Endothelial cell of umbilical vein (primary cell): Measurements from ENCODE around the gene TMEM184C. TPM values are rescaled to one million over a fixed set of nuclear protein-coding genes. Genes with fewer than 3 reads are reported as not detected.

ENCODE experiments used
- BruUV-seq: library from RNA; stranded (reverse); fragments of 400-500 nt; replicated peaks from 2 replicates; lab custom pipeline; 2021; lab: Mats Ljungman, UMichigan
- CTCF ChIA-PET: fragments of 300-600, 350-600 bp; sonication (Branson Sonifier 250); formaldehyde crosslinking; loops from one replicate; lab custom pipeline; 2021; ENCODE audit warnings: antibody characterized with exemption, inconsistent platforms; lab: Charles Lee
- POLR2A ChIA-PET: fragments of 300-600, 350-600 bp; sonication (Branson Sonifier 250); formaldehyde crosslinking; loops from one replicate; lab custom pipeline; 2021; ENCODE audit warnings: antibody characterized with exemption, inconsistent platforms; lab: Charles Lee
- DNase-seq: peaks from one replicate; pipeline ENCODE4 v3.0.0-alpha.2; 2011; ENCODE audit warnings: low read depth, low spot score
- FAIRE-seq: peaks from 2 replicates; lab custom pipeline; 2011; peaks lifted over from hg19 to GRCh38; lab: Jason Lieb, UNC
- H2AFZ ChIP-seq: 2 replicates; pipeline ENCODE4 v1.6.0; 2012; ENCODE audit warnings: low read depth, low read length, control low read depth, inconsistent platforms
- H3K27ac ChIP-seq: 2 replicates; pipeline ENCODE4 v1.5.1; 2011; ENCODE audit warnings: low read depth, mild to moderate bottlenecking, control low read depth, low read length, moderate library complexity; ENCODE audit not compliant: insufficient read depth
- H3K27me3 ChIP-seq, 2 experiments: 2 replicates each; pipeline versions ENCODE4 v1.6.0 to v1.6.1; 2011; ENCODE audit warnings: low read length in 2 of 2, mixed read lengths in 1 of 2; ENCODE audit not compliant: control insufficient read depth in 2 of 2, insufficient read depth in 2 of 2
- H3K36me3 ChIP-seq, 2 experiments: 2 replicates in 1 of 2; 3 replicates in 1 of 2; pipeline ENCODE4 v1.5.1; 2011; ENCODE audit warnings: low read length in 2 of 2, mild to moderate bottlenecking in 1 of 2, moderate library complexity in 1 of 2; ENCODE audit not compliant: control insufficient read depth in 2 of 2, insufficient read depth in 2 of 2; ENCODE audit errors: extremely low read depth in 1 of 2
- H3K4me1 ChIP-seq: 3 replicates; pipeline ENCODE4 v1.5.1; 2011; ENCODE audit warnings: mild to moderate bottlenecking, low read length; ENCODE audit not compliant: control insufficient read depth, insufficient read depth; ENCODE audit errors: extremely low read depth
- H3K4me2 ChIP-seq: 2 replicates; pipeline ENCODE4 v1.6.1; 2011; ENCODE audit warnings: low read length, control low read depth, mixed read lengths; ENCODE audit not compliant: insufficient read depth
- H3K4me3 ChIP-seq, 3 experiments: fragments of 200-600 bp in 1 of 3; sonication (generic), shearing (Covaris generic) in 1 of 3; replicated peaks in 1 of 3; 2 replicates each; pipeline ENCODE4 v1.5.1; 2011 to 2016; ENCODE audit warnings: control low read depth in 3 of 3, low read length in 3 of 3, mild to moderate bottlenecking in 2 of 3, inconsistent platforms in 1 of 3, low read depth in 1 of 3, moderate library complexity in 1 of 3; ENCODE audit not compliant: insufficient read depth in 1 of 3
- H3K79me2 ChIP-seq: 2 replicates; pipeline ENCODE4 v1.6.0; 2012; ENCODE audit warnings: low read length, inconsistent platforms; ENCODE audit not compliant: control insufficient read depth, insufficient read depth
- H3K9ac ChIP-seq: replicated peaks from 2 replicates; pipeline ENCODE3; 2011; ENCODE audit warnings: low read length, control low read depth; ENCODE audit not compliant: insufficient read depth; ENCODE audit errors: extremely low read depth
- H3K9me1 ChIP-seq: replicated peaks from 3 replicates; pipeline ENCODE4 v1.6.0; 2011; ENCODE audit warnings: mild to moderate bottlenecking, low read length; ENCODE audit not compliant: control insufficient read depth, insufficient read depth; ENCODE audit errors: extremely low read depth
- H3K9me3 ChIP-seq: replicated peaks from 2 replicates; pipeline ENCODE4 v1.5.1; 2012; ENCODE audit warnings: low read length, inconsistent platforms; ENCODE audit not compliant: control insufficient read depth, insufficient read depth
- H4K20me1 ChIP-seq: replicated peaks from 2 replicates; pipeline ENCODE3; 2011; ENCODE audit warnings: mild to moderate bottlenecking, low read length; ENCODE audit not compliant: control insufficient read depth, insufficient read depth; ENCODE audit errors: extremely low read depth
- EZH2 ChIP-seq: IDR thresholded peaks from 2 replicates; pipeline ENCODE4 v1.6.1; 2012; ENCODE audit warnings: borderline replicate concordance, low read depth, mild to moderate bottlenecking, moderate library complexity, low read length, inconsistent platforms; ENCODE audit not compliant: severe bottlenecking
- FOS ChIP-seq: IDR thresholded peaks from 2 replicates; pipeline ENCODE4 v1.6.1; 2011; ENCODE audit warnings: mild to moderate bottlenecking, low read length, moderate library complexity, borderline replicate concordance; ENCODE audit not compliant: insufficient read depth
- GATA2 ChIP-seq: IDR thresholded peaks from 2 replicates; pipeline ENCODE4 v1.7.0; 2011; ENCODE audit warnings: low read depth, mild to moderate bottlenecking, moderate library complexity, mixed read lengths, low read length; ENCODE audit not compliant: insufficient read length, insufficient read depth
- JUN ChIP-seq: IDR thresholded peaks from 2 replicates; pipeline ENCODE4 v1.6.1; 2011; ENCODE audit warnings: borderline replicate concordance, low read depth; ENCODE audit not compliant: insufficient read length, insufficient read depth
- MYC ChIP-seq: IDR thresholded peaks from one replicate; pipeline ENCODE4 v1.6.1; 2011; ENCODE audit warnings: mild to moderate bottlenecking, low read depth, low read length
- POLR2A ChIP-seq: IDR thresholded peaks from 2 replicates; pipeline ENCODE4 v1.6.1; 2012; ENCODE audit warnings: low read depth, mild to moderate bottlenecking, control low read depth, low read length
- POLR2AphosphoS5 ChIP-seq: IDR thresholded peaks from 2 replicates; pipeline ENCODE4 v1.6.1; 2012; ENCODE audit warnings: low read depth, mild to moderate bottlenecking, control low read depth, low read length, moderate library complexity; ENCODE audit not compliant: insufficient read depth
- dilution Hi-C: fragments of 300-500 bp; cut with MboI; formaldehyde crosslinking; loops from one replicate; pipeline ENCODE4 v1.15.0; 2019; ENCODE audit warnings: low sequenced_read_pairs; ENCODE audit not compliant: extremely low pct_ligation_motif_present
- intact Hi-C: fragments of 100-400 bp; cut with micrococcal nuclease; formaldehyde crosslinking; loops from one replicate; pipeline ENCODE4 v1.10.0; 2022
- polyA plus RNA-seq, 4 experiments: library from polyadenylated mRNA; depleted of rRNA in 3 of 4; stranded (reverse) in 3 of 4; unstranded in 1 of 4; fragments of >200 nt; gene quantifications; 2 replicates each; pipeline versions ENCODE4 v1.2.1 to v1.2.3, GENCODE V29; 2011 to 2012; ENCODE audit warnings: missing spikeins in 1 of 4
- total RNA-seq: library from RNA; stranded (reverse); gene quantifications from 2 replicates; pipeline ENCODE4 v1.2.3, GENCODE V29; 2021
- TF ChIP-seq, protein P1 (sequence below): IDR thresholded peaks from 2 replicates; pipeline ENCODE4 v1.6.1; 2011; ENCODE audit not compliant: insufficient read depth, insufficient read length
- TF ChIP-seq, protein P2 (sequence below), 2 donors: IDR thresholded peaks; 1 replicate in 1 of 2; 2 replicates in 1 of 2; pipeline ENCODE4 v1.5.1; 2011; ENCODE audit warnings: low read length in 2 of 2, mild to moderate bottlenecking in 2 of 2, moderate library complexity in 2 of 2, control low read depth in 1 of 2, inconsistent platforms in 1 of 2, low read depth in 1 of 2; ENCODE audit not compliant: insufficient read depth in 1 of 2; ENCODE audit errors: extremely low read depth in 1 of 2

The TMEM184C gene
- total and polyA plus RNA-seq, 2 donors (not counting 3 experiments of a cell fraction or from before 2014, with no cell fraction given) = 10.3 to 29.2 TPM

DNA sequence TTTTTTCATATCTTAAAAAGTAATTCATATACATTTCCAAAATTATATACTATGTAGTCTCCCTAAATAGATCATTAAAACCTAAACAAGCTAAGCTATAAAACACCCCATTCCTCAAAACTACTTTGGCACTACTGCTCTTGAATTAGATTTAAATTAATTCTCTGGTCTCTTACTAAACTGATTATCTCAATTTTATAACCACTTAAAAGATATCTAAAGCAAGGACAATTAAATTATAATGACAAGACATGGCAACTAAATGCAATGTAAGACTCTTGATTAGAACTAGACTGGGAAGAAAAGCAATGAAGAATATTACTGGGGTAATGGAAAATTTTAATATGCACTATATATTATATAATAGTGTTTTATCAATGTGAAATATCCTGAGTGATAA lies 27.9 kb downstream of the TMEM184C start:
- DNase-seq = no peak
- Histone ChIP-seq H3K27me3 (no peaks in the 10 kb centered on the region), H3K36me3 (no peaks in the 10 kb centered on the region), H3K4me2 (no peak overlapping the region), H2AFZ (no peak overlapping the region), H3K4me1 (no peaks in the 10 kb centered on the region), H3K9ac (no peak overlapping the region), H3K79me2 (peaks cover 1% of the 10 kb centered on the region), H3K27ac (no peak overlapping the region), H3K9me3 (no peaks in the 10 kb centered on the region), H3K9me1 (no peaks in the 10 kb centered on the region), H3K4me3 (no peak overlapping the region), H4K20me1 (no peaks in the 10 kb centered on the region)
- dilution Hi-C loops = no loop called here
- no peak for FAIRE-seq
- ChIA-PET CTCF (interaction anchor here (2.5 kb wide), 1 partner anchor 222 kb away, joined by 16 read pairs; no protein-coding TSS in a partner anchor), POLR2A (no interaction called here)
- no TSS peak for BruUV-seq
- intact Hi-C loops = no loop called here
- TF ChIP-seq POLR2AphosphoS5 (no peak), EZH2 (no peak), POLR2A (no peak), GATA2 (no peak), JUN (no peak), MYC (no peak), FOS (no peak)
- TF ChIP-seq, protein P1, sequence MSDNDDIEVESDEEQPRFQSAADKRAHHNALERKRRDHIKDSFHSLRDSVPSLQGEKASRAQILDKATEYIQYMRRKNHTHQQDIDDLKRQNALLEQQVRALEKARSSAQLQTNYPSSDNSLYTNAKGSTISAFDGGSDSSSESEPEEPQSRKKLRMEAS = no peak
- TF ChIP-seq, protein P2, sequence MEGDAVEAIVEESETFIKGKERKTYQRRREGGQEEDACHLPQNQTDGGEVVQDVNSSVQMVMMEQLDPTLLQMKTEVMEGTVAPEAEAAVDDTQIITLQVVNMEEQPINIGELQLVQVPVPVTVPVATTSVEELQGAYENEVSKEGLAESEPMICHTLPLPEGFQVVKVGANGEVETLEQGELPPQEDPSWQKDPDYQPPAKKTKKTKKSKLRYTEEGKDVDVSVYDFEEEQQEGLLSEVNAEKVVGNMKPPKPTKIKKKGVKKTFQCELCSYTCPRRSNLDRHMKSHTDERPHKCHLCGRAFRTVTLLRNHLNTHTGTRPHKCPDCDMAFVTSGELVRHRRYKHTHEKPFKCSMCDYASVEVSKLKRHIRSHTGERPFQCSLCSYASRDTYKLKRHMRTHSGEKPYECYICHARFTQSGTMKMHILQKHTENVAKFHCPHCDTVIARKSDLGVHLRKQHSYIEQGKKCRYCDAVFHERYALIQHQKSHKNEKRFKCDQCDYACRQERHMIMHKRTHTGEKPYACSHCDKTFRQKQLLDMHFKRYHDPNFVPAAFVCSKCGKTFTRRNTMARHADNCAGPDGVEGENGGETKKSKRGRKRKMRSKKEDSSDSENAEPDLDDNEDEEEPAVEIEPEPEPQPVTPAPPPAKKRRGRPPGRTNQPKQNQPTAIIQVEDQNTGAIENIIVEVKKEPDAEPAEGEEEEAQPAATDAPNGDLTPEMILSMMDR (IDR thresholded peaks at IDR 0.05; ENCODE audit: extremely low read depth in 1 of 2, insufficient read depth in 1 of 2, low read depth in 1 of 2, low read length in 2 of 2) = no peak
